Ectodermal cell (in vitro differentiated cells): Measurements from ENCODE around the gene RNU2-63P.
"Not testable (repeated sequence)": the region's sequence is repeated elsewhere in the genome, so short reads cannot be mapped to it uniquely, and the experiment has no call there.

Experiments
- H3K27ac ChIP-seq: 2 replicates; pipeline ENCODE4 v1.7.0; 2013; ENCODE audit warnings: mild to moderate bottlenecking, low read depth, low read length; ENCODE audit not compliant: insufficient read depth, poor library complexity, severe bottlenecking
- H3K27me3 ChIP-seq: 2 replicates; pipeline ENCODE4 v1.7.0; 2013; ENCODE audit warnings: mild to moderate bottlenecking, low read length; ENCODE audit not compliant: insufficient read depth, control insufficient read depth, poor library complexity, severe bottlenecking
- H3K36me3 ChIP-seq: one replicate; pipeline ENCODE4 v1.7.0; 2013; ENCODE audit warnings: low read length; ENCODE audit not compliant: control insufficient read depth, insufficient read depth
- H3K4me1 ChIP-seq: one replicate; pipeline ENCODE4 v1.7.0; 2013; ENCODE audit warnings: low read length; ENCODE audit not compliant: control insufficient read depth, insufficient read depth
- H3K4me3 ChIP-seq: 2 replicates; pipeline ENCODE4 v1.7.0; 2013; ENCODE audit warnings: low read depth, low read length, control low read depth; ENCODE audit not compliant: insufficient read depth
- H3K9me3 ChIP-seq: 2 replicates; pipeline ENCODE4 v1.7.0; 2013; ENCODE audit warnings: mild to moderate bottlenecking, low read length, moderate library complexity; ENCODE audit not compliant: control insufficient read depth
- WGBS, 2 experiments: methylation state at CpG; one replicate each; pipeline ENCODE4 v1.1.7; 2013; ENCODE audit warnings: missing lambda C conversion rate in 2 of 2; 5-methylcytosine and 5-hydroxymethylcytosine counted together

RNU2-63P gene

DNA sequence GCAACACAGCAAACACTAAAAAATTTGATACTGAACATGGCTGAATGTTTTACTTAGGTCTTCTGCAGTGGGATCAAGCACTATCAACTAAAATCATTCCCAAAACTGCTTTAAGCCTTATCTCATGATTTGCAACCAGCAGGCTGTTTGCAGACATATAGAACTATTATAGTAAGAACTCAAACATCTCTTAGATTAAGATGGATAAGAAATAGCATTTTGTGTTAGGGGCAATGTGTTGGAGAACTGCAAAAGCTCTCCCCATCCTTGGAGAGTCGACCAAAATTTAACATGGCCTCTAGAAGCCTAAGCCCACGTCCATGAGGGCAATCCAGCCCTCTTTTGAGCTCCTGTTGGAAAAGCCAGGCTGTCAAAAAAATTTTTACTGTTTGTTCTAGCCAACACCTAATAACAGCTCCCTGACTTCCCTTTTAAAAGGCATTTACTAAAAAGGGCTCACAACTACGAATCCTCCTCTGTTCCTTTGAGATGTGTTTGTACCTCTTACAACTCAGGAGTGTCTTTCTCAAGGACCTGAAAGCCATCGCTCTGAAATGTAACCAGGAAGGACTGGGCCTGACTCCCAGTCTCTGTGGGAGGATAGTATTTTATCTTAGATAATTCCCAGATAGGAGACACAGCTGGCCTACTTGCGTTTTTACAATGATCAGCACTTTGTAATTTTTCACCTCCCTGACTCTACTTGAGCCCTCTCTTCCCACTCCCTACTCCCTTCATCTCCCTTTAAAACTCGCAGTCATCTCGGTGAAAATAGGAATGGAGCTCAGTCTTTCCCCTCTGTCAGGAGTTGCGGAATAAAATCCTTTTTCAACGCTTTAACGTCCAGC lies 37.8 kb upstream of the RNU2-63P start:
- peaks cover 10% of the 10 kb centered on the region for H3K4me1 ChIP-seq
- WGBS, 2 experiments, result 61 to 70% methylated on average over 10 of the region's 10 CpGs

DNA sequence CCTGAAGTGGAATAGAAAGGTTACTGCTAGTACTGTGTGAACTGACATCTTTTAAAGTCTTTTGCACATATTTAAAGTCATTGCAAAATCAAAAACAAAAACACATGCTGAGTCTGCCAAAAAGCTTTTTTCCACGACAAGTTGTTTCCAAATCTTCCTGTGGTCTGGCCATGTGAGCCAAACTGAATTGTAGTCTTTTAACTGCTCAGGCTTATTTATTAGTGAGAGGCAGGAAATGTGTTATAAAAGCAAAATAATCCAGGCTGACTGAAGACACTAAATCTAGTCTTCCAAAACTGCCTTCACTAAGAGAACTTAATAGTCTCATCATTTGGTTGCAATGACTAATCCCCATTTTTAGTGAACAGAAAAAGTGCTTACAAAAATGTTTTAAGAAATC lies 36.9 kb upstream of the RNU2-63P start:
- Histone ChIP-seq H3K4me3 (no peak overlapping the region), H3K9me3 (no peaks in the 10 kb centered on the region), H3K36me3 (no peaks in the 10 kb centered on the region), H3K4me1 (peaks cover 10% of the 10 kb centered on the region), H3K27me3 (no peaks in the 10 kb centered on the region), H3K27ac (no peak overlapping the region)
- 94 to 95% methylated on average over 1 of the region's 1 CpG for WGBS, 2 experiments

More for the DNA sequence above, 37.8 kb upstream of the RNU2-63P start:
- Histone ChIP-seq H3K4me3 (peak overlapping the region; percentile 91), H3K9me3 (no peaks in the 10 kb centered on the region), H3K36me3 (no peaks in the 10 kb centered on the region), H3K27me3 (no peaks in the 10 kb centered on the region), H3K27ac (no peak overlapping the region)

- H3K36me3 ChIP-seq, result no peaks in the 10 kb centered on the region
These were observed 35.4 kb upstream of the RNU2-63P start for GRCh38 chr2:88051792-88052191.

GRCh38 chr2:88049622-88050021 lies 33.3 kb upstream of the RNU2-63P start:
- no peaks in the 10 kb centered on the region for H3K9me3 ChIP-seq
- no peaks in the 10 kb centered on the region for H3K27me3 ChIP-seq
- H3K4me1 ChIP-seq, result peaks cover 10% of the 10 kb centered on the region
- no peak overlapping the region for H3K27ac ChIP-seq
- H3K36me3 ChIP-seq, result no peaks in the 10 kb centered on the region
- H3K4me3 ChIP-seq, result no peak overlapping the region
- WGBS, 2 experiments, result 100% methylated on average over 1 of the region's 1 CpG; no CpG with 5 or more reads in 1 of the 2 experiments

More at GRCh38 chr2:88051792-88052191, 35.4 kb upstream of the RNU2-63P start:
- H3K4me3 ChIP-seq, result no peak overlapping the region
- no peak overlapping the region for H3K27ac ChIP-seq
- WGBS, 2 experiments, result 95 to 96% methylated on average over 2 of the region's 2 CpGs
- no peaks in the 10 kb centered on the region for H3K27me3 ChIP-seq
- no peaks in the 10 kb centered on the region for H3K9me3 ChIP-seq
- H3K4me1 ChIP-seq, result peaks cover 10% of the 10 kb centered on the region

DNA sequence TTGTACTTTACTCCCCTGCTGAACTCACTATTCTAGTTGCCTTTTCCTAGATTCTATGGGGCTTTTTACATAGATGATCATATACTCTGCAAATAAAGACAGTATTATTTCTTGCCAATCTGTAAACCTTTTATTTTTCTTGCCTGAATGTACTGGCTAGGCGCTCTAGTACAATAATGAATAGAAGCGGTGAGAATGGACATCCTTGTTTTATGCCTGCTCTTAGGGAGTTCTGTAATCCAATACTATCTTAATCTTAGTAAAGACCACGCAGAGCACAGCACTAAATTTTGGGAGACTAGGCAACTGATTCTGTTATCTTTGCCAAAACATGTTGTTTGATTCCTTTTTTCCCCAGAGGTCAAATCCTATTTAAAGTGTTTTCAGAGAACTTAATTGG lies 32.2 kb upstream of the RNU2-63P start:
- Histone ChIP-seq H3K4me1 (peaks cover 4% of the 10 kb centered on the region), H3K27me3 (no peaks in the 10 kb centered on the region), H3K4me3 (no peak overlapping the region), H3K9me3 (no peaks in the 10 kb centered on the region), H3K36me3 (no peaks in the 10 kb centered on the region), H3K27ac (no peak overlapping the region)
- WGBS, 2 experiments, result 94 to 96% methylated on average over 3 of the region's 3 CpGs

DNA sequence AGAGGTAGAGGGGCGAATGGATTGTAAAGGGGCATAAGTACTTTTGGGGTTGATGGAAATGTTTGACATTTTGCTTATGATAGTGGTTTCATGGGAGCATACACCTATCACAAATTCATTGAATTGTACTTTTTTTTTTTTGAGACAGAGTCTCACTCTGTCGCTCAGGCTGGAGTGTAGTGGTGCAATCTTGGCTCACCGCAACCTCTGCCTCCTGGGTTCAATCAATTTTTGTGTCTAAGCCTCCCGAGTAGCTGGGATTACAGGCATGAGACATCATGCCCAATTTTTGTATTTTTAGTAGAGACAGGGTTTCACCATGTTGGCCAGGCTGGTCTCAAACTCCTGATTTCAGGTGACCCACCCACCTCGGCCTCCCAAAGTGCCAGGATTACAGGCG lies 29.2 kb upstream of the RNU2-63P start:
- H3K9me3 ChIP-seq, H3K27me3 ChIP-seq, H3K27ac ChIP-seq, H3K4me1 ChIP-seq, H3K4me3 ChIP-seq, H3K36me3 ChIP-seq: not testable (repeated sequence)
- 90 to 91% methylated on average over 6 of the region's 6 CpGs for WGBS, 2 experiments

- no peak overlapping the region for H3K27ac ChIP-seq
- H3K4me1 ChIP-seq, result no peaks in the 10 kb centered on the region
- no peaks in the 10 kb centered on the region for H3K27me3 ChIP-seq
- no peak overlapping the region for H3K4me3 ChIP-seq
- H3K36me3 ChIP-seq, result no peaks in the 10 kb centered on the region
- 90 to 99% methylated on average over 5 of the region's 5 CpGs for WGBS, 2 experiments
- no peaks in the 10 kb centered on the region for H3K9me3 ChIP-seq
These were observed 26.1 kb upstream of the RNU2-63P start for GRCh38 chr2:88042476-88042875.

DNA sequence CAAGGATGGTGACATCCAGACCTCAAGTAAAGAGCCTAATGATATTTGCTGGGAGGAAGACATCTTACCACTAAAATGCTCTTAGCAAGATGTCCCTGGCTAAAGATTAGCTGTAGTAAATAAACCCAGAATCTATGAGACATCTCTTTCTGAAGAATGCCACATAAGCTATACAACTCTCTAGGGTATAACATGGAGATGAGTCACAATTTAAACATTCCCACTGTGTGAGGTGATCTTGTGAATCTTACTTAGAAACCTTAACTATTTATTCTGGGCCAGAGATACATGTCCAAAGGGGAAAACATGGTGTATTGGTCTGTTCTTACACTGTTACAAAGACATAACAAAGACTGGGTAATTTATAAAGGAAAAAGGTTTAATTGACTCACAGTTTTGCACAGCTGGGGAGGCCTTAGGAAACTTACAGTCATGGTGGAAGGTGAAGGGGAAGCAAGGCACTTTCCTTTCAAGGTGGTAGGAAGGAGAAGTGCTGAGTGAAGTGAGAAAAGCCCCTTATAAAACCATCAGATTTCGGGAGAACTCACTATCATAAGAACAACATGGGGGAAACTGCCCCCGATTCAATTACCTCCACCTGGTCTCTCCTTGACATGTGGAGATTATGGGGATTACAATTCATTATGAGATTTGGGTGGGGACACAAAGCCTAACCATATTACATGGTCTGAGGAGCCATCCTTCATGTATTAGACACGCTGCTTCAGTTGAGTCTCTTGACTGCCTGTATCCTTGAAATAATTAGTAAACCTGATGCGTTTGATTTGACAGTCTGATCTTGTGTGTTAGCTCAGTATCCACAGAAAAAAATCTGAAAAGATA lies 22.1 kb upstream of the RNU2-63P start:
- no peaks in the 10 kb centered on the region for H3K9me3 ChIP-seq
- 98 to 99% methylated on average over 2 to 4 of the region's 4 CpGs for WGBS, 2 experiments
- no peak overlapping the region for H3K4me3 ChIP-seq
- no peaks in the 10 kb centered on the region for H3K4me1 ChIP-seq
- no peaks in the 10 kb centered on the region for H3K27me3 ChIP-seq
- H3K36me3 ChIP-seq, result peaks cover 5% of the 10 kb centered on the region
- no peak overlapping the region for H3K27ac ChIP-seq

- no peaks in the 10 kb centered on the region for H3K9me3 ChIP-seq
- H3K27ac ChIP-seq, result no peak overlapping the region
- peaks cover 12% of the 10 kb centered on the region for H3K36me3 ChIP-seq
- H3K4me3 ChIP-seq, result no peak overlapping the region
- no peaks in the 10 kb centered on the region for H3K27me3 ChIP-seq
- H3K4me1 ChIP-seq, result no peaks in the 10 kb centered on the region
These were observed 20.3 kb upstream of the RNU2-63P start for GRCh38 chr2:88036606-88037005.

GRCh38 chr2:88036182-88036581 lies 19.8 kb upstream of the RNU2-63P start:
- Histone ChIP-seq H3K9me3 (no peaks in the 10 kb centered on the region), H3K4me1 (no peaks in the 10 kb centered on the region), H3K36me3 (peaks cover 12% of the 10 kb centered on the region), H3K4me3 (no peak overlapping the region), H3K27me3 (no peaks in the 10 kb centered on the region), H3K27ac (no peak overlapping the region)
- 89 to 95% methylated on average over 1 of the region's 2 CpGs for WGBS, 2 experiments
